Measurements from ENCODE around the gene NOPCHAP1.

NOPCHAP1 gene

DNA sequence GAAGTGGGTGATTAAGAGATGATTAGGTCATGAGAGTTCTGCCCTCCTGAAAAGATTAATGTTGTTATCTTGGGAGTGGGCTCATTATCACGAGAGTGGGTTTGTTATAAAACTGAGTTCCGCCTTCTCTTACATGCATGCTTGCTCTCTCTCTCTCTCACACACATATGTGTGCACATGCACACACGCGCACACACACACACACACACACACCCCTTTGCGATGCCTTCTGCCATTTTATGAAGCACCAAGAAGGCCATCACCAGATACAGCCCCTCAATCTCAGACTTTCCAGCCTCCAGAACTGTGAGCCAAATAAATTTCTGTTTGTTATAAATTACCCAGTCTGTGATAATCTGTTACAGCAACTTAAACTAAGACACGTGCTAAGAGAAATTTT, 22.4 kb upstream of the NOPCHAP1 start:
- TF ChIP-seq NFIC (IDR thresholded peaks at IDR 0.05) (no peak), CEBPB (IDR thresholded peaks at IDR 0.05) (no peak), CREB1 (IDR thresholded peaks at IDR 0.05; ENCODE audit: low read depth) (no peak), TAF1 (IDR thresholded peaks at IDR 0.05; ENCODE audit: low read depth) (no peak)

DNA sequence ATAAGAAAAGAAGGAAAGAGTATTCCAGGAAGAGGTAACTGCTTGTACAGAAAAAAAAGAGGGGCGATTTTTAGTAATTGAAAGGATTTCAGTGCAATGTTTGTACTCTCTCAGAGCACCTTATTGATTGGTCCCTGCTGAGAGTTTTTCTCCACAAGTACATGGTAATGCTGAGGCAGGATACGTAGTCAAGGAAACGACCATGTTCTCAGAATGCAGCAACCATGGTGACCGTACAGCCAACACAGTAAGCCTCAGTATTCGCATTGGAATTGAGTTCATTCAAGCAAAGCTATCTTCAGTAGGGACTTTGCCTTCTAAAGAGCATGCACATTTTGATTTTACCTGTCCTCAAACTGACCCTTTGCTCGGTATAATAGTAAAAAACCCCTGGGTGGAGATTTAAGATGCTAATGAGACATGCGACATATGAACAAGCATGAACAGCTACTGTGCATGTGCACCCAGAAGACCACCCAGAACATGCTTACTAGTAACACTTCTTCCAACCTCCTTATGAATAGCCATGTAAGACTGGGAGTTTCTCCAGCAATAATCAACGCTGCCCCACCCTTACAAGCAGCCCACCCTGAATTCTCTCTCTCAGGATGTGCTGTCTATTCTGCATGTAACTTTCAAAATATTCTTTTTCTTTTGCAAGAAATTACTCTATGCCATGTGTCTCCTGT, 21.8 kb upstream of the NOPCHAP1 start:
- TF ChIP-seq TEAD4 (IDR thresholded peaks at IDR 0.05) (no peak), NFIC (IDR thresholded peaks at IDR 0.05) (no peak), ZBTB7A (IDR thresholded peaks at IDR 0.05; ENCODE audit: low read depth) (no peak), EGR1 (IDR thresholded peaks at IDR 0.05) (no peak), EP300 (IDR thresholded peaks at IDR 0.05; ENCODE audit: borderline replicate concordance) (no peak), FOXM1 (IDR thresholded peaks at IDR 0.05; ENCODE audit: borderline replicate concordance, low read depth) (no peak), CEBPB (IDR thresholded peaks at IDR 0.05) (no peak), TCF12 (IDR thresholded peaks at IDR 0.05; ENCODE audit: low read depth) (no peak), CREB1 (IDR thresholded peaks at IDR 0.05; ENCODE audit: low read depth) (no peak), YY1 (IDR thresholded peaks at IDR 0.05; ENCODE audit: low read depth) (no peak), TAF1 (IDR thresholded peaks at IDR 0.05; ENCODE audit: low read depth) (no peak), RAD21 (IDR thresholded peaks at IDR 0.05; ENCODE audit: low read depth) (no peak)
- TF ChIP-seq, protein P1, sequence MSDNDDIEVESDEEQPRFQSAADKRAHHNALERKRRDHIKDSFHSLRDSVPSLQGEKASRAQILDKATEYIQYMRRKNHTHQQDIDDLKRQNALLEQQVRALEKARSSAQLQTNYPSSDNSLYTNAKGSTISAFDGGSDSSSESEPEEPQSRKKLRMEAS (IDR thresholded peaks at IDR 0.05) = no peak
- TF ChIP-seq, protein P2, sequence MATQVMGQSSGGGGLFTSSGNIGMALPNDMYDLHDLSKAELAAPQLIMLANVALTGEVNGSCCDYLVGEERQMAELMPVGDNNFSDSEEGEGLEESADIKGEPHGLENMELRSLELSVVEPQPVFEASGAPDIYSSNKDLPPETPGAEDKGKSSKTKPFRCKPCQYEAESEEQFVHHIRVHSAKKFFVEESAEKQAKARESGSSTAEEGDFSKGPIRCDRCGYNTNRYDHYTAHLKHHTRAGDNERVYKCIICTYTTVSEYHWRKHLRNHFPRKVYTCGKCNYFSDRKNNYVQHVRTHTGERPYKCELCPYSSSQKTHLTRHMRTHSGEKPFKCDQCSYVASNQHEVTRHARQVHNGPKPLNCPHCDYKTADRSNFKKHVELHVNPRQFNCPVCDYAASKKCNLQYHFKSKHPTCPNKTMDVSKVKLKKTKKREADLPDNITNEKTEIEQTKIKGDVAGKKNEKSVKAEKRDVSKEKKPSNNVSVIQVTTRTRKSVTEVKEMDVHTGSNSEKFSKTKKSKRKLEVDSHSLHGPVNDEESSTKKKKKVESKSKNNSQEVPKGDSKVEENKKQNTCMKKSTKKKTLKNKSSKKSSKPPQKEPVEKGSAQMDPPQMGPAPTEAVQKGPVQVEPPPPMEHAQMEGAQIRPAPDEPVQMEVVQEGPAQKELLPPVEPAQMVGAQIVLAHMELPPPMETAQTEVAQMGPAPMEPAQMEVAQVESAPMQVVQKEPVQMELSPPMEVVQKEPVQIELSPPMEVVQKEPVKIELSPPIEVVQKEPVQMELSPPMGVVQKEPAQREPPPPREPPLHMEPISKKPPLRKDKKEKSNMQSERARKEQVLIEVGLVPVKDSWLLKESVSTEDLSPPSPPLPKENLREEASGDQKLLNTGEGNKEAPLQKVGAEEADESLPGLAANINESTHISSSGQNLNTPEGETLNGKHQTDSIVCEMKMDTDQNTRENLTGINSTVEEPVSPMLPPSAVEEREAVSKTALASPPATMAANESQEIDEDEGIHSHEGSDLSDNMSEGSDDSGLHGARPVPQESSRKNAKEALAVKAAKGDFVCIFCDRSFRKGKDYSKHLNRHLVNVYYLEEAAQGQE (IDR thresholded peaks at IDR 0.05; ENCODE audit: low read depth) = no peak
- TF ChIP-seq, protein P3, sequence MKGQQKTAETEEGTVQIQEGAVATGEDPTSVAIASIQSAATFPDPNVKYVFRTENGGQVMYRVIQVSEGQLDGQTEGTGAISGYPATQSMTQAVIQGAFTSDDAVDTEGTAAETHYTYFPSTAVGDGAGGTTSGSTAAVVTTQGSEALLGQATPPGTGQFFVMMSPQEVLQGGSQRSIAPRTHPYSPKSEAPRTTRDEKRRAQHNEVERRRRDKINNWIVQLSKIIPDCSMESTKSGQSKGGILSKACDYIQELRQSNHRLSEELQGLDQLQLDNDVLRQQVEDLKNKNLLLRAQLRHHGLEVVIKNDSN (IDR thresholded peaks at IDR 0.05) = no peak

DNA sequence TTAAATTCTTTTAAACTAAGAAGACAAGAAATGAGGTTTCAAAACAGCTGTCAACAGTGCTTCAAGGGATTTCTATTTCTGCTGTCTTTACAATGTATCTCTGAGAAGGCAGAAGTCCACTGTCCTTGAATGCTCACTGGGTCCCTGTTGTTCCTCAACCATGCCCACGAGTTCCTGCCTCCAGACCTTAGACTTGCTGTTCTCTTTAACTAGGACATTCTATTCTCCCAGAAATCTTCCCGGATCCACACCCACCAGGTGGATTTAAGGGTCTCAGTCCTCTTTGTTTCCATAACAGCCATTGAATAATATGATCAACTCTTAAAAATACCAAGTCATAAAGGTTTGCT, 21.3 kb upstream of the NOPCHAP1 start:
- TF ChIP-seq EGR1 (IDR thresholded peaks at IDR 0.05) (no peak), YY1 (IDR thresholded peaks at IDR 0.05; ENCODE audit: low read depth) (no peak), RAD21 (IDR thresholded peaks at IDR 0.05; ENCODE audit: low read depth) (no peak), TCF12 (IDR thresholded peaks at IDR 0.05; ENCODE audit: low read depth) (no peak)
- TF ChIP-seq, protein P1 (IDR thresholded peaks at IDR 0.05) = no peak
- TF ChIP-seq, protein P2 (IDR thresholded peaks at IDR 0.05; ENCODE audit: low read depth) = no peak

DNA sequence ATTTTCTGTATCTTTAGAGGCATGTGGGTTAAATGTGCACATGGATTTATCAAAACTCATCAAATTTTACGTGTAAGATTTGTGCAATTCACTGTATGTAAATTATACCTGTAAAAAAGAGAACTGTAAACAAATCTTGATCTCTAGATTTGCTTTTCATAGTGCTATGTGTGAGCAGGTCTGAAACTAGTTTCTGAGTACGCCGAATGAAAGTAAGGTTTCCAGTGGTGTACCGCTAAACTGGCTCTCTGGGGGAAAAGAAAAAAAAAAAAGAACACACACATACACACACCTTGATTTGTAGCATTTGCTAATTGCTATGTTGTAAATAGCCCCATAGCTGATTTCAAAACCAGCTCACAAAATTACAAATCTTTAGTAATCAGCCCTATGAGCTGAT, 19.4 kb upstream of the NOPCHAP1 start:
- TF ChIP-seq CREB1 (IDR thresholded peaks at IDR 0.05; ENCODE audit: low read depth) (no peak), TEAD4 (IDR thresholded peaks at IDR 0.05) (no peak)

DNA sequence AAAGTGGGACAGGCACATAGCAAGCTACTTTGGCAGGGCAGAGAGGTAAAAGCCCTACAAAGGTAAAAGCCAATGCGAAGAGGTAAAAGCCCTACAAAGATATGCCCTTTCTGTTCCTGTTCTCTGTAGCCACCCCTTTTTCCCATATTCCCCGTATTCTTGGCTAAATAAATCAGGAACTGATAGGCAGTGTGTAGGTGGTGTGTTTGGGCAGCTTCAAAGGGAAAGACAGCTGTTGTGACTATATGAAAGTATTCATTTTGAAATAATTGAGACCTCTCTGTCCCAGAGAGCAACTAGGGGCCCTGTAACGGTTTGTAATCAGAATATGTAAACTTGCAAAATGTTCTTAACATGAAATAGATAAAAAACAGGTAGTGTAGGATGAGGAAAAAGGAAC, 16.8 kb upstream of the NOPCHAP1 start:
- no peak for TF ChIP-seq TEAD4 (IDR thresholded peaks at IDR 0.05)
- TF ChIP-seq, protein P2 (IDR thresholded peaks at IDR 0.05; ENCODE audit: low read depth) = no peak
- TF ChIP-seq, protein P3 (IDR thresholded peaks at IDR 0.05) = no peak
- no peak for TF ChIP-seq FOXM1 (IDR thresholded peaks at IDR 0.05; ENCODE audit: borderline replicate concordance, low read depth)
- TF ChIP-seq CEBPB (IDR thresholded peaks at IDR 0.05) = no peak
- TF ChIP-seq CREB1 (IDR thresholded peaks at IDR 0.05; ENCODE audit: low read depth) = no peak
